ENCODE results near the gene E2F8. TPM values are rescaled to one million over a fixed set of nuclear protein-coding genes. Genes with fewer than 3 reads are reported as not detected.

The E2F8 gene
- total and polyA plus RNA-seq, 2 donors (not counting 3 experiments of a cell fraction or from before 2014, with no cell fraction given), result 6.5 to 19.1 TPM

DNA sequence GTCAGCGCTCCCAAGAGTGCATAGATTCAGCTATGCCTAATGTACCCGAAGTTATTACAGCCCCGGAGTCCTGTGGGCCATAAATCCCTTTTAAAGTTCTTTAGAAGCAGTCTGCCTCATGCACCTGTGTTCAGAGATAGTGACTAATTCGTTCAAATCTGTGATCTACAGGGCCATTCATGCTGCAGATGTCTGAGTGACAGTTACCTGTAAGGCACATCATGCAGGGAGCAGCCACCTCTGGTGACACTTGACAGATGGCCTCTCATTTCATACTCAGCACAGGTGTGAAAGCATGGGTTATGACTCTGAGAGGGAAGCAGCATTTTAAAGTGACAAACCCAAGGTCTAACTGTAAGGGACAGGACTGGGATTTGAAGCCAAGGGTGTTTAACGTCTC, 2.4 kb upstream of the E2F8 start:
- Histone ChIP-seq H3K4me1 (ENCODE audit: control insufficient read depth, extremely low read depth, insufficient read depth, low read length) (peaks cover 20% of the 10 kb centered on the region), H2AFZ (ENCODE audit: low read depth, low read length) (no peak overlapping the region), H3K9ac (replicated peaks; ENCODE audit: extremely low read depth, insufficient read depth, low read length) (no peak overlapping the region), H3K9me3 (replicated peaks; ENCODE audit: control insufficient read depth, insufficient read depth, low read length) (no peaks in the 10 kb centered on the region), H3K36me3 (ENCODE audit: control insufficient read depth in 2 of 2, extremely low read depth in 1 of 2, insufficient read depth in 2 of 2, low read length in 2 of 2) (no peaks in the 10 kb centered on the region), H3K79me2 (ENCODE audit: control insufficient read depth, insufficient read depth, low read length) (peaks cover 22% of the 10 kb centered on the region), H4K20me1 (replicated peaks; ENCODE audit: control insufficient read depth, extremely low read depth, insufficient read depth, low read length) (no peaks in the 10 kb centered on the region), H3K4me3 (replicated peaks in 1 of 3; ENCODE audit: insufficient read depth in 1 of 3, low read depth in 1 of 3, low read length in 3 of 3) (no peak overlapping the region), H3K27ac (ENCODE audit: insufficient read depth, low read depth, low read length) (no peak overlapping the region), H3K4me2 (ENCODE audit: insufficient read depth, low read length) (no peak overlapping the region), H3K9me1 (replicated peaks; ENCODE audit: control insufficient read depth, extremely low read depth, insufficient read depth, low read length) (no peaks in the 10 kb centered on the region), H3K27me3 (ENCODE audit: control insufficient read depth in 2 of 2, insufficient read depth in 2 of 2, low read length in 2 of 2) (peaks cover 0 to 6% of the 10 kb centered on the region in 2 experiments)
- intact Hi-C loops (cut with micrococcal nuclease) (loop anchor here (2.0 to 5.0 kb wide), 3 partner anchors 71 to 199 kb away; no protein-coding TSS in a partner anchor), dilution Hi-C loops (cut with MboI; ENCODE audit: extremely low pct_ligation_motif_present, low sequenced_read_pairs) (no loop called here)
- POLR2A ChIA-PET, result no interaction called here
- TF ChIP-seq MYC (IDR thresholded peaks at IDR 0.05; ENCODE audit: low read depth, low read length), result no peak
- TF ChIP-seq POLR2AphosphoS5 (IDR thresholded peaks at IDR 0.05; ENCODE audit: insufficient read depth, low read depth, low read length), result no peak
- TF ChIP-seq, protein P1, sequence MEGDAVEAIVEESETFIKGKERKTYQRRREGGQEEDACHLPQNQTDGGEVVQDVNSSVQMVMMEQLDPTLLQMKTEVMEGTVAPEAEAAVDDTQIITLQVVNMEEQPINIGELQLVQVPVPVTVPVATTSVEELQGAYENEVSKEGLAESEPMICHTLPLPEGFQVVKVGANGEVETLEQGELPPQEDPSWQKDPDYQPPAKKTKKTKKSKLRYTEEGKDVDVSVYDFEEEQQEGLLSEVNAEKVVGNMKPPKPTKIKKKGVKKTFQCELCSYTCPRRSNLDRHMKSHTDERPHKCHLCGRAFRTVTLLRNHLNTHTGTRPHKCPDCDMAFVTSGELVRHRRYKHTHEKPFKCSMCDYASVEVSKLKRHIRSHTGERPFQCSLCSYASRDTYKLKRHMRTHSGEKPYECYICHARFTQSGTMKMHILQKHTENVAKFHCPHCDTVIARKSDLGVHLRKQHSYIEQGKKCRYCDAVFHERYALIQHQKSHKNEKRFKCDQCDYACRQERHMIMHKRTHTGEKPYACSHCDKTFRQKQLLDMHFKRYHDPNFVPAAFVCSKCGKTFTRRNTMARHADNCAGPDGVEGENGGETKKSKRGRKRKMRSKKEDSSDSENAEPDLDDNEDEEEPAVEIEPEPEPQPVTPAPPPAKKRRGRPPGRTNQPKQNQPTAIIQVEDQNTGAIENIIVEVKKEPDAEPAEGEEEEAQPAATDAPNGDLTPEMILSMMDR (IDR thresholded peaks at IDR 0.05; ENCODE audit: extremely low read depth in 1 of 2, insufficient read depth in 1 of 2, low read depth in 1 of 2, low read length in 2 of 2), result no peak
- no peak for TF ChIP-seq EZH2 (IDR thresholded peaks at IDR 0.05; ENCODE audit: borderline replicate concordance, low read depth, low read length, severe bottlenecking)
- no peak for TF ChIP-seq FOS (IDR thresholded peaks at IDR 0.05; ENCODE audit: borderline replicate concordance, insufficient read depth, low read length)
- no peak for TF ChIP-seq POLR2A (IDR thresholded peaks at IDR 0.05; ENCODE audit: low read depth, low read length)
- no peak for TF ChIP-seq JUN (IDR thresholded peaks at IDR 0.05; ENCODE audit: borderline replicate concordance, insufficient read depth, insufficient read length, low read depth)
- TF ChIP-seq, protein P2, sequence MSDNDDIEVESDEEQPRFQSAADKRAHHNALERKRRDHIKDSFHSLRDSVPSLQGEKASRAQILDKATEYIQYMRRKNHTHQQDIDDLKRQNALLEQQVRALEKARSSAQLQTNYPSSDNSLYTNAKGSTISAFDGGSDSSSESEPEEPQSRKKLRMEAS (IDR thresholded peaks at IDR 0.05; ENCODE audit: insufficient read depth, insufficient read length), result no peak
- FAIRE-seq (no peak), DNase-seq (ENCODE audit: low read depth, low spot score) (no peak)
- no TSS peak for BruUV-seq (replicated peaks)
- CTCF ChIA-PET, result interaction anchor here (0.9 to 2.2 kb wide), 2 partner anchors 10 to 16 kb away, joined by 3 to 10 read pairs; no protein-coding TSS in a partner anchor

Measured in endothelial cell of umbilical vein (primary cell).